DND-41 (cell line): Measurements from ENCODE around the gene NCAPH2.

Source experiments
- ATAC-seq: fragments of 200-7000 bp; cut with Tn5 transposase; 3 replicates; pipeline ENCODE4 v1.9.1; 2021; ENCODE audit warnings: low read depth; ENCODE audit not compliant: insufficient read depth
- DNase-seq: peaks from one replicate; pipeline ENCODE4 v3.0.0-alpha.2; 2020
- H2AFZ ChIP-seq: 2 replicates; pipeline ENCODE4 v1.6.0; 2012; ENCODE audit warnings: low read depth, low read length
- H3K27ac ChIP-seq: 2 replicates; pipeline ENCODE4 v1.5.1; 2012; ENCODE audit warnings: low read length, inconsistent platforms
- H3K27me3 ChIP-seq: fragments of 200-600 bp; sonication (generic); 2 replicates; pipeline ENCODE4 v1.6.0; 2012; ENCODE audit warnings: low read length, mild to moderate bottlenecking, inconsistent platforms; ENCODE audit not compliant: insufficient read depth, poor library complexity
- H3K36me3 ChIP-seq: 2 replicates; pipeline ENCODE4 v1.5.1; 2012; ENCODE audit warnings: low read length, inconsistent platforms; ENCODE audit not compliant: insufficient read depth
- H3K4me1 ChIP-seq: 2 replicates; pipeline ENCODE4 v1.5.1; 2012; ENCODE audit warnings: mild to moderate bottlenecking, low read length; ENCODE audit not compliant: insufficient read depth
- H3K4me2 ChIP-seq: 2 replicates; pipeline ENCODE4 v1.6.0; 2012; ENCODE audit warnings: mild to moderate bottlenecking, moderate library complexity, low read length, inconsistent platforms; ENCODE audit not compliant: insufficient read depth
- H3K4me3 ChIP-seq, 2 experiments: fragments of 200-600 bp in 1 of 2; shearing (Covaris generic) in 1 of 2; 2 replicates each; pipeline ENCODE4 v1.5.1; 2012 to 2016; ENCODE audit warnings: inconsistent platforms in 2 of 2, low read length in 2 of 2, mild to moderate bottlenecking in 2 of 2, low read depth in 1 of 2, moderate library complexity in 1 of 2
- H3K79me2 ChIP-seq: 2 replicates; pipeline ENCODE4 v1.6.0; 2012; ENCODE audit warnings: low read length, inconsistent platforms; ENCODE audit not compliant: insufficient read depth
- H3K9ac ChIP-seq: 2 replicates; pipeline ENCODE4 v1.6.0; 2012; ENCODE audit warnings: low read depth, mild to moderate bottlenecking, inconsistent platforms, low read length, moderate library complexity
- H3K9me3 ChIP-seq: 2 replicates; pipeline ENCODE4 v1.5.1; 2012; ENCODE audit warnings: low read length, moderate library complexity, mild to moderate bottlenecking, inconsistent platforms; ENCODE audit not compliant: insufficient read depth, severe bottlenecking
- H4K20me1 ChIP-seq: 2 replicates; pipeline ENCODE4 v1.6.0; 2012; ENCODE audit warnings: low read length; ENCODE audit not compliant: insufficient read depth
- CTCF ChIP-seq: IDR thresholded peaks from 2 replicates; pipeline ENCODE4 v1.5.1; 2012; ENCODE audit warnings: borderline replicate concordance, low read length, moderate library complexity, mild to moderate bottlenecking; ENCODE audit not compliant: poor library complexity, severe bottlenecking; ENCODE audit errors: extremely low read depth
- EZH2 ChIP-seq: IDR thresholded peaks from 3 replicates; pipeline ENCODE4 v1.6.1; 2012; ENCODE audit warnings: borderline replicate concordance, low read depth, mild to moderate bottlenecking, moderate library complexity, low read length, inconsistent platforms; ENCODE audit not compliant: severe bottlenecking

NCAPH2 gene

GRCh38 chr22:50548921-50549790, 41.1 kb downstream of the NCAPH2 start:
- Histone ChIP-seq H3K4me1 (peaks cover 20% of the 10 kb centered on the region), H2AFZ (no peak overlapping the region), H3K27ac (no peak overlapping the region), H3K4me3 (no peak overlapping the region), H3K36me3 (no peaks in the 10 kb centered on the region), H4K20me1 (peaks cover 7% of the 10 kb centered on the region), H3K9ac (no peak overlapping the region), H3K4me2 (no peak overlapping the region), H3K27me3 (peaks cover 10% of the 10 kb centered on the region), H3K9me3 (no peaks in the 10 kb centered on the region), H3K79me2 (no peaks in the 10 kb centered on the region)
- TF ChIP-seq EZH2 (no peak), CTCF (no peak)
- ATAC-seq (no peak), DNase-seq (no peak)

GRCh38 chr22:50550395-50550794, 42.4 kb downstream of the NCAPH2 start:
- Histone ChIP-seq H3K27me3 (no peaks in the 10 kb centered on the region), H3K36me3 (no peaks in the 10 kb centered on the region), H2AFZ (no peak overlapping the region), H3K4me3 (no peak overlapping the region), H3K9me3 (no peaks in the 10 kb centered on the region), H4K20me1 (no peaks in the 10 kb centered on the region), H3K27ac (no peak overlapping the region), H3K4me1 (peaks cover 8% of the 10 kb centered on the region), H3K79me2 (no peaks in the 10 kb centered on the region), H3K9ac (no peak overlapping the region), H3K4me2 (no peak overlapping the region)
- DNase-seq: no peak
- TF ChIP-seq CTCF (no peak), EZH2 (no peak)
- ATAC-seq: no peak

GRCh38 chr22:50551160-50551752, 43.2 kb downstream of the NCAPH2 start:
- Histone ChIP-seq H3K4me1 (no peaks in the 10 kb centered on the region), H3K27me3 (no peaks in the 10 kb centered on the region), H3K9ac (no peak overlapping the region), H3K27ac (no peak overlapping the region), H3K4me3 (no peak overlapping the region), H3K36me3 (no peaks in the 10 kb centered on the region), H3K79me2 (no peaks in the 10 kb centered on the region), H3K9me3 (no peaks in the 10 kb centered on the region), H4K20me1 (no peaks in the 10 kb centered on the region), H2AFZ (no peak overlapping the region), H3K4me2 (no peak overlapping the region)
- TF ChIP-seq EZH2 (no peak), CTCF (no peak)
- ATAC-seq: no peak
- no peak for DNase-seq
